MV-4-11 (cell line): ENCODE results near the gene UQCRC1.

ENCODE experiments used
- DNase-seq: peaks from one replicate; lab custom pipeline; 2025; lab: John Stamatoyannopoulos, UW

The UQCRC1 gene

DNA sequence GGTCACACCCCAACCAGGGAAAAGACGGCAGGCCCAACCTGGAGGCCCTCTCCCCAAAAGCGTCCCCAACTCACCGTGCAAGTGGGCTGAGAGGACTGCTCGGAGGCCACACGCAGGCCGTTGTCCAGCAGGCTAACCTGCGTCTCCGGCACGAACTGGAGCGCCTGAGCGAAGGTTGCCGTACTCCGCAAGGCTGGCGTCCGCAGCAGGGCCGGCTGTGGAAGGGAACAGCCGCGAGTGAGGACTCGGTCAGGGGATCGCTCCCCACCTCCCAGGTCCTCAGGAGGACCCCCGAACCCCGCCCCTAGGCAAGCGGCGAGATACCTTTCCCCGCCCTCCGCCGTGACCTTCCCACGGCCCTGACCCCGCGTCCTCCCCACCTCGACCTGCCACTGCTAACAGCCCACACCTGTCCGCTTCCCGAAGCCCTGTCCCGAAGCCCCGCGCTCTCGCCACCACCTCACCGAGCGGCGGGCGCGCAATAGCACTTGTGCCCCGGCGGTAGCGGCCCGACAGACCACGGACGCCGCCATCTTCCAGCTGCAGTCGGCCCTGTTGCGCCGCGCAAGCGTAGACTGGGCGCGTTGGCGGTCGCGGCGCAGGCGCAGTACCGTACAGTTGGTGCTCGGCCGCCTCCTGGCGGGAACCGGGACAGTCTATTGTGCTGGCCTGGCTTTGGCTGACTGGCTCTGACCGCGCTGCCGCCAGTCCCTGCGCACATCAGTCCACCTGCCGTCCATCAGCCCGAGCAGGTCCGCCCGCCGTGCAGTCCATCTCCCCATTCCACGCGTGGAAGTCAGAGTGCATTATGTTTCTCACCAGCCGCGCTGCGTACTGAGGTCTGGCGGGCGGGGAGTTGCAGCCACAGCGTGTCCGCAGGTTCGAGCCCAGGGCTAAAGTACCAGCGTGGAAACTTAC, at the start of gene UQCRC1:
TSS of gene UQCRC1 (minus strand) at position 559 of the 918 bp plus-strand sequence. CDS start at position 533, 26 bp downstream.
- peak; percentile 87 for DNase-seq

DNA sequence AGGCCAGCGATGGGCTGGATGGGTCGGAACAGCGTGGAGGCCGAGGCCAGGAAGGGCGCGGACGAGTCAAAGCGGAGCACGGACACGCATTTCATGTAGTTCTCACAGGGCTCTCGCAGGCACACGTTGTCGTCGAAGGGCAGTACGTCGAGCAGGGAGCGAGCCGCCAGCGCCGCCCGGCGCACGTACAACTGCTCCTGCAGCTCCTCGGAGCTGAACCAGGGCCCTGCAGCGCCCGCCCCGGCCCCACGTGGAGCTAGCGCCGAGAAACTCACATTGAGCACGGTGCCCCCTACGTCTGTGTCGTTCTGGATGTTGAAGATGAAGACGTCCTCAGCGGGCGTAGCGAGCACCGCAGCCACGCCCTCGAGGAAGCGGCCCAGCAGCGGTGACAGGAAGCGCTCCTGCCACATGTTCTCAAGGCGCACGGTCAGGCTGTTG, 47.4 kb upstream of the UQCRC1 start:
- DNase-seq, result no peak

DNA sequence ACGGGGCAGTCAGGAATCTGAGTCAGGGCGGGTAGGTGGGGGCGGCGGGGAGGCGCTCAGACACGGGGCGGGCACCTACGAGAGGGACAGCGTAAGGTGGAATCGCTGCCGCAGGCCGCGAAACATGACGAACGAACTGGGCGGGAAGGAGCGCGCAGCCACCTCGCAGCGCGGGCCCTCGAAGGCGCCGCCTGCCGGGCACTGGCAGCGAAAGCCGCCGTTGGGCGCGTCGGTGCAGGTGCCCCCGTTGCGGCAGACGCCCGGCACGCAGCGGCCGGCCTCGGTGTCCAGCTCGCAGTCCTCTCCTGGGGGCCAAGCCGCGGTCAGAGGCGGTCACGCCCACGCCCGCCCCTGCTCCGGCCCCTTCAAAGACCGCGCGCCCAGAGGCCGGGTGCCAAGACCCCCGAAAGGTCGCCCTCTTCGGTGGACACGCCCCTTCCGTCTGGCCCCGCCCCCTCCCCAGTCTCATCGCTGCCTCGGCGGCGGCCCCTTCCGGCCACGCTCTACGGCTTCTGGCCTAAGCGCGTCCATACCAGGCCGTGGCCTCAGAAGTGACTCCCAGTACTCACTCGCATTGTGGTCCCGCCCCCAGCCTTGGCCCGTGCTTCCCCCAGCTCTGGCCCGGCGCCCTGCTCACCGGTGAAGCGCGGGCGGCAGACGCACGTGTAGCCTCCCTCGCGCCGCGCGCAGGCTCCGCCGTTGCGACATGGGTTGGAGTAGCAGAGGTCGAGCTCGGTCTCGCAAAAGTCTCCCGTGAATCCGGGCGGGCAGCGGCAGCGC, 46.8 kb upstream of the UQCRC1 start:
- peak; percentile 21 for DNase-seq

DNA sequence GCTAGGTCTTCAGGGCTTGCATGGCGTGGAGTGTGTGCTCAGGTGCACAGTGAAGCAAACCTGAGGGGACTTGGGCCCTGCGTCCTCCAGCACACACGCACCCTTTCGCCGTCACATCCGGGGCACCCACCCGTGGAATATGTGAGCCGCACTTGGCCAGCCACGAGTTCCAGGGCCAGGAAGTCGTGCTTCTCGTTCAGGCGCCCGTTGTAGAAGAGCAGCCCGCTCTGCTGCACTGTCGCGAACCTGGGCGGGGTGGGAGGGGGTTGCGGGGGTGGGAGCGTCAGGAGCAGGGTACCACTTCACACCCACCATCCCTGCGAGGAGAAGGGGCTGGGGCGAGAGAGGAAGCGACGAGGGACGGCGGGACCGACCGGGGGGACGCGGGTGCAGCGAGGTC, 46.2 kb upstream of the UQCRC1 start:
- no peak for DNase-seq

DNA sequence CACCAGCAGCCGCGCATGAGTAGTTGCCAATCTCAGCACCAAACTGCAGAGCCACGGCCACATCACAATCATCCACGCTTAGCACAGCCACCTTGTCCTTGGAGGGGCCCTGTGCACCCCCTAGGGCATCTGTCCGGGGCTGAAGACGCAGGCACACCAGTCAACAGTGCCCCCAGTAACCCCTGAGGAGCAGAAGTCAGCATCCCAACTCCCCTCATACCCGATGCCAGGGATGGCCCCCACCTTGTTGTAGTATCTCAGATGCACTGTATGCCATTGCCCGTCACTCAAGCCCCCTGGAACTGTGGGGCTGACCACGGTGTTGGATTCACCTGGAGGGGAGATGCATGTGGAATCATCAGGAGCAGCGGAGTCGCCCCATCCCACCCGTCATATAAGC, 45.6 kb upstream of the UQCRC1 start:
- no peak for DNase-seq

DNA sequence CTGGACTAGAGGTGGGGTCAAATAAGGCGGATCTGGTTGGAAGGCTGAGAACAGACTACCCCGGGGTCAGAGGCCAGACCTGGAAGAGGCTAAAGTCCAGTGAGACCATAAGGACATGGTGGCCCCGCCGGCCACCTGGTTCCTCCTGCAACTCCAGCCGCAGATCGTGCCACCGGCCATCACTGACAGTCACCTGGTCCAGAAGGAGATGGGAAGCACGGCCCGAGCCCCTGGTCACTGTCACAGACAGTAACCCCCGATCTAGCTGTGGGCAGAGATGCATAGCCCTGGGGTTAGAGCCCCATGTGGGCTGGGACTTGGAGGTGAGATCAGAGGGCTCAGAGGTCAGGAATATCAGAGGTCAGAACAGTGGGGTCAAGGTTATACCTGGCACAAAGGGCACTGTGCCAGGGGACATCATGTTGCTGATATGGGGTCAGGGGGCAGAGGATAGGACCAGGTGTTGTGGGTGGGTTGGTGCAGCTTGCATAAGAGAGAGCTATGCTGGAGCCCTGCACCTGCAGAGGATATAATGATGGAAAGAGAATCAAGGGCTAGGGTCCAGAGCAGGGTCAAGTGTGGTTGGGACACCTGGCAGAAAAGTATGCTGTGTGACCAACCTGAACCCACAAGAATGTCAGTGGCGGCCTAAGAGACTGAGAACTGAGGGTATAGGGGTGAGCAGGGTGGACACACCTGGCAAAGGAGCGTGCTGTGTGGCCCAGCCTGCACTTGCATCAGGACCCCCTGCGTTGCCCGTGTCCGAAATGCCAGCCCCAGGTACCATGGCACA, 43.7 kb upstream of the UQCRC1 start:
- no peak for DNase-seq

DNA sequence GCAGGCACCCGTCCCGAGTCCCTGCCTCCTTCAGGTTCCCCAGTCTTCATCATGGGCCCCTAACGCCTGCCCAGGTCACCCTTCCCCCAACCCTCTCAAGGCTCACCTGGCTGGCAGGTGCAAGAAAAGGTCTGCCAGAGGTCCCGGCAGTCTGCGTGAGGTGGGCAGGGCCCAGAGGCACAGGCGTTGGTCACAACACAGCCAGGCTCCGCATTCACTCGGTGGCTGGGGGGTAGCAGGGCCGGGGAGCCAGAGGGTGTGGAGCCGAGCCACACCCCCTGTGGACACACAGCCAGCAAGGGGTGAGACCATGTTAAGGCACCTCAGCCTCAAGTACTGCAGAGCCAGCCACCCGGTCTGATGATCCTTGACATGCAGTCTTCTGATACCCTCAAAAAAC, 42.3 kb upstream of the UQCRC1 start:
- no peak for DNase-seq

DNA sequence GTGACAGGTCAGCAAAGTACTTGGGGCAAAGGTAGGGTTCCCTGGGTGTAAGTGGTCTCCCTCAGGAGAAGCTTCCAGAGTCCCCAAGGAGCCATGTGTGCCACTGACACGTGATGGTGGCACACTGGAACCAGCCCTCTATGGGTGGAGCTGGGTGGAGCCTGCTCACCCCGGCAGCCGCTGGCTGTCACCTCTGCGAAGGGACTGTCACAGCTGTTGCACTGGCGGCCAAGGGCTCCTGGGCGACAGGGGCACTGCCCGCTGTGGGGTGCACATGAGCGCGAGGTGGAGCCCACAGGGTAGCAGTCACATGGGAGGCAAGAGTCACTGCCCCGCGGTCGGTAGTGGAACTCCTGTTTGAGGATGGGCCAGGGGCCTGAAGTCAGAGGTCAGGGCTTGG, 41.3 kb upstream of the UQCRC1 start:
- DNase-seq, result no peak

DNA sequence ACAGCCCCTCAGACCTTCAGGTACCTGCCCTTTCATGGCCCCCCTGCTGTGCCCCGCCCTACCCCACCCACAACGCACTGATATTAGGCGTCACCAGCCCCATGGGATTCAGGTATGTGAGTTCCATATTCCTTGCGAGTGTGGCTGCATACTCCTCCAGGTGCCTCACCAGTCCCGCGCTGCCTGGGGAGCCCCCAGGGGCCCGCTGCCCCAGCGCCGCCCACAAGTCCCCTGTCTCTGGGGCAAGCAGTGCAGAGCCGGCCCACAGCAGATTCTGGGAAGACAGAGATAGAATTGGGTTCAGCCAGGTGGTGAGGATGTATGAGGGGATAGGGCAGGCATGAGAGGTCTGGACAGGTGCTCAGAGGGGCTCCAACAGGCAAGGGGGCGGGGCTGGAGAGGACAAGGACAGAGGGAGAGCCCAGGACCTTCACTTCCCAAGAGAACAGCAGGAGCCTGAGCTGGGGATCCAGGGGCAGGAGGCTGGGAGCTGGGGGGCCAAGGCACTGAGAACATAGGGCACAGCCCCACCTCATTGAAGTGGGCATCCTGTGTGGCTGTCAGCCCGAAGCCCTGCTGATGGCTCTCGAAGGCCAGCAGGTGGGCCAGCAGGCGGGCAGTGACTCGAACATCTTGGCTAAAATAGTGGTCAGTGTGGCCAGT, 38.9 kb upstream of the UQCRC1 start:
- no peak for DNase-seq

DNA sequence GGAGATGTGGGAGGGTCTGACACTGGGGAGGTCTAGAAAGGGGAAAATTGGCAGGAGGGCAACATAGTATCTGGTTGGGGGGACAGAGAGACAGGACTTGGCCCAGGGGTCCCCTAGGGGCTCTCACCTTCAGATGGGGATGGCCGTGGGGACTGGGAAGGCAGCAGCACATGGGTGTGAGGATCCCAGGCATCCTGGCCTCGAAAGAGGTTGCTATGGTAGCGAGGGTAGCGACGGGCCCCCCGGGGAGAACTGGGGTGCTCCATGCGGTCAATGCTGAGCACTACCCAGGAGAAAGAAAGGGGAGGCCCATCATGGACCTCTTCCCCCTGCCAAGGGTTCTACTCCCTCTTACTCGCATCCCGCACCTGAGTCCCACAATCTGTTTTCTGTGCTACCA, 38.3 kb upstream of the UQCRC1 start:
- DNase-seq, result no peak

DNA sequence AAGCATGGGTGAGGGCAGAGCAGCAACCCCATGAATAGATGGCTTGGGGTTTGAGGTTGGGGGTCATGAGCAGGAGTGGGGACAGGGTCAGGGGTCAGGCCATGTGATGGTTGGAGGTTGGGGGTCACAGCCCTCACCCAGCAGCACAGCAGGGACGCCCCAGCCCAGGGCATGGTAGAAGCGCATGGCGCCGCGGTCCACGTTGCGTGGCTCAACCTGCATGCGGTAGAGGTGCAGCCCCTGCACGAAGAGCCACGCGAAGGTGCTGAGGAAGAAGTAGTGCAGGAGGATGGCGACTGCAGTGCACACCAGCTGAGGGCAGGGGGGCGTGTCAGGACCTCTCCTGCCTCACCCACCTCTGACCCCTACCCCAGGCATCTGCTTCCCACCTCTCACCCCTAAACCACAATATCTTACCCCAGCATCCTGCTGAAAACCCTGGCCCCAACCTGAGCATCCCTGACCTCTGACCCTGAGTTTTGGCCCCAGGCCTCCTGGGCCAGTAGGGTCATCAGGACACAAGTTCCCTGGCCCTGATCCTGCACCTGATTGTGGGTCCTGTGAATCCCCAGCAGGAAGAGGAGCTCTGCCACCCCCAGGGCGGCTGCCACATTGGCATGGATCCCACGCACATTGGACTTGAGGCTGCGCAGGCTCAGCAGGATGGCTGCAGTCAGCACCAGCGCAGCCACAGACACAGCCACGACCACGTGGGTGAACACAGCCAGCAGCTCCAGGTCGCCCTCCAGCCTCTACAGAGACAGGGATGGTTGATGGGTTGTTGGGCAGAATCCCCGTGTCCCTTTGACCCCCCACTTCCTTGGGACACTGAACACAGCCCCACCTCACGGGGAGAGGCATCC, 35.7 kb upstream of the UQCRC1 start:
- no peak for DNase-seq

DNA sequence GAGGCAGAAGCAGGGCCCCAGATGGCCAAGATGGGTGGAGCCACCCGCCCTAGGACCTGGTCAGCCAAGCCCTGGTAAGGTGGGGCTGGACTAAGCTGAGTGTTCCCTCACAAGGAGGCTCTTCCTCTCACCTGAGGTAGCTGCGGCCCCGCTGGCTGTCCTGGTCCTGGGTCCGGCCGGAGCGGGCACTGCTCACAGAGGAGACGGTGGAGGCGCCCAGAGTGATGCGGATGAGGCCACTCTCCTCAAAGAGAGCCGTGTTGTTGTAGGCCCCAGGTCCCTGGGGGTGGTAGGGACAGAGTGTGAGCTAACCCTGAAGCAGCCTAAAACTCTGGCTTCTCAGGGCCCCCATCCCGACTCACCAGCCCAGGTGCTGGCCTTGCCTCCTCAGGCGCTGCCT, 33.2 kb upstream of the UQCRC1 start:
- DNase-seq, result no peak

DNA sequence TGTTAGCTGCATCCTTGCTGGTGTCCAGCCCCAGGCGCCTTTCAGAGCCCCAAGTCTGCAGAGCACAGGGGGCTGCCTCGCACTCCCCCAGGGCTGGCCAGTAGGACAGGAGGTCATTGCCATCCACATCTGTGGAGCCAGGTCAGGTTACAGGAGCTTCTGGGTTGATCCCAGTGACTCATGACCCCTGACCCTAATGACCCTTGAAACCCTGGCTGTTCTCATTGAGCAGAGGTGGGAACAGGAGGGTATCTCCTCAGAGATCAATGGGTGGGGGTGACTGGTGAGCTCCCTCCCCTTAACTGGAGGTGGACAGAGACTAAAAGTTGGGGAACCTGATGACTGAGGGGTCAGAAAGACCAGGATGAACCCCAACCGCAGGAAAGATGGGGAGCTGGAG, 31.9 kb upstream of the UQCRC1 start:
- no peak for DNase-seq

DNA sequence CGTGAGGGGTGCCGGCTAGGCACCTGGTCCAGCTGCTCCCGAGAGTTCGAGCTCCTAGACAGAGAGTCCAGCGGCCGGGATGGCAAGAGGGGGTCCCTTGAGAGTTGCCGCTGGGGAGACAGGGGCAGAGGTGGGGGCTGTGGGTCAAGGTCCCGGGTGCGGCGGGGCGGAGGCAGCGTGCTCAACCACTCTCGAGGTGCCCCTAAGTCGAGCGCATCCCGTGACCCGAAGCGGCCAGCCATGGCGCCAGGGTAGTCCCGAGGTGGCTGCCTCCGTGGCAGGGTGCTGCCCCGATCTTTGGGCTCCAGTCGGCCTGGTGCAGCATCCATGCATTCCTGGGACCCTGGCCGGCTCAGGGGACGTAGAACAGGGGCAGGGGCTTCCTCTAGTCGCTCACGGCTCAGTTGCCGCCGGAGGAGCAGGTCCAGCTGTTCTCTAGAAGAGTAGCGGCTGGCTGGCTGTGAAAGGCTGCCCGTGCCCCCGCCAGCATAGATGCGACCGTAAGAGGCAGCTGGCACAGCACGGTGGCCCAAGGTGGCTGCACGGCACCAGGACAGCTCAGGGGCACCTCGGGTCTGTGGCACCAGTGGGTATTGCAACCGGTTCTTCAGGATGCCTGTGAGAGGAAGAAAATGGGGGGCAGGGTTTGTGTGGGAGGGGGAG, 30.6 kb upstream of the UQCRC1 start:
- no peak for DNase-seq

DNA sequence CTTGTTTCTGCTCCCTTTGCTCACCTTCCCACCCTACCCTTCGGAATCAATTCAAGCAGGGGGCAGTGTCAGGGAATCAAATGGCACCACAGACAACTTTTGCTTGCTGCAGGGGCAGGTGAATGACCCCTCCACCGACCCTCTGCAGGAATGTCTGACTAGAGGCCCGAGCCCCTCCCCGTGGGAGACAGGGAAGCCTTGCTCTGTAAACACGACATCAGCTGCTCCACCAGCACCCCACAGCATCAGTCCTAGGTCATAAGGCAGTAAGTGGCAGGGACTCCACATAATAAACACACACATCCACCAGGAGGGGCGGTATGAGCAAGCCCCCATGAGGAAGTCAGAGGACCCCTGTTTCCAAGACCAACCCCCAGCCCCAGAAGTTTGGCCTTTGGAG, 27.9 kb upstream of the UQCRC1 start:
- no peak for DNase-seq

DNA sequence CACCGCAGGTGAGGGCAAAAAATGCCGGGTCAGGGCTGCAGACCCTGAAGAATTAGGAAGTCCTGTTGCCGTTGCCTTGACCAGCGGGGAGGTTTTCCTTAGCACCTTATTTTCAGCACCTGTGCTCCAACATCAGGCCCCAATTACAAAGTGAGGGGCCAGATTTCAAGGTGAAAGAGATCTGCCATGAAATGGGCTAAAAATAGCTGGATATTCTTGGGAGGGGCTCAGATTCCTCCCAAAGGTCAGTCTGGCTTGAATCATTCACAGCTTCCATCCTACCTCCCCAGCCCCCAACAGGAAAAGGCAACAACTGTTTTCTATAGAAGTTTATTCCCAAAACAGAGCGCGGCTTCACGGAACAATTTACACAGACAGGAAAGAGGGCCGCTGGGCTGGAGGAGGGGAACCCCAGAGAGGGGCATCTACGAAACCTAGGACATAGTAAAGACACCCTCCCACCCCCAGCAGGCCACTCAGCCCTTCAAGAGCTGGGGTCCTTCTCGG, 26.8 kb upstream of the UQCRC1 start:
- DNase-seq, result no peak

DNA sequence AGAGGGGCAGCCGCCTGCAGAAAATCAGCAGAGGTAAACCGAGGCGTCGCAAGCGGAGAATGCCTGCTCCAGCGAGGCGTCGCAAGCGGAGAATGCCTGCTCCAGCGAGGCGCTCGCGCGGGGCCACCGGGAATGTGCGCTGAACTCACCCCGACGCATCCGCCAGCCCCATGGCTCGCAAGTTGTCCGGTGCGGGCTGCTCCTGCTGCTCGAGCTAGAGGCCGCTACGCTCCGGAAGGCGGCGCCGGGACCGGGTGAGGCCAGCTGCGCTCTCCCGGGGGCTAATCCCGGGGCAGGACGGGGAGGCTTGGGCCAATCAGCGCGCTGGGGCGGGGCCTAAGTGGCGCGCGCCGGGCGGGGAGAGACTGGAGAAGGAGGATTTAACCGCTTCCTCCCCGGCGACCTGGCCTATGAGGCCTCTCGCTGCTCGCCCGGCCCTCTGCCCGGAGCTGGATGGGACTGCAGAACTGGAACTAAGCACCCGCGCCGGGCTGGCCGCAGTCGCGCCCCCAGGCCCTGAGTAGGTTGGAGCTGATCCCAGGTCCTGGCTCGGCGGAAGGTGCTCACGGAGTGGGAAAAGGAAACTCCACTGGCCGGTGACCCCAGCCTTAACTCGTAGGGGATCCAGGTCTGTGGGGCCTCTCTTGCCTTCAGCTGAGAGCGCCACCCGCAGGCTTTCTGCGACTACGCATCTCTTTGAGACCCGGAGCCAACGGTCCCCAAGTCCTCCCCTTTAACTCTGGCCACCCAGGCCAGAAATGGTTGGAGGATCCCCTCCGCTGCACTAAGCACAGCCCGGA, 26.0 kb upstream of the UQCRC1 start, which contains the start of gene SLC26A6:
TSS of gene SLC26A6 (minus strand) at position 240 of the 800 bp plus-strand sequence. CDS start at position 172, 68 bp downstream.
- DNase-seq, result peak; percentile 93

DNA sequence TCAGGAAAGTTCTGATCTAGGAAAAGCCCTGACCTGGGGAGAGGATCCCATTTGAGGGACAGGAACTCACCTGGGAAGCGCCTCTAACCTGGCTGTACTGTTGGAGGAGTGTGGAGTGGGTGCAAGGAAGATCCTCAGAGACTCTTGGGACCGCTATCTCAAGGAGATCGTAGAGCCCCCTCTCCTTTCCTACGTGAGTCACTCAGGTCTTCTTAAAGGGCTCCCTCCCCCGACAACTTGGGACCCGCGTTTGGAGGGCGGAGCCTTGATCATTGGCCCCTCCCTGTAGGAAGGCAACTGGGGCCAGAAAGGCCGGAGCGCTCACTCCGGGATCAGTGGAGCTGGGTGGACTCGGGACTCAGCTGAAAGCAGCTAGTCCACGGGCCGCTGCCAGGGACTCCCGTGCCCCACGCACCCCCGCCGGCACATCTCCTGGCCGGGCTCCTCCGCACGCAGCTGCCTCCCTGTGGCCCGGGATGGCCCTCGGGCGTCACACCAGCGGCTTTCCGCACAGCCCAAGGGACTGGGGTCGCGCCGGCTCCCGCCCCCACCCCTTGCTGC, 25.3 kb upstream of the UQCRC1 start:
- DNase-seq, result peak; percentile 37

DNA sequence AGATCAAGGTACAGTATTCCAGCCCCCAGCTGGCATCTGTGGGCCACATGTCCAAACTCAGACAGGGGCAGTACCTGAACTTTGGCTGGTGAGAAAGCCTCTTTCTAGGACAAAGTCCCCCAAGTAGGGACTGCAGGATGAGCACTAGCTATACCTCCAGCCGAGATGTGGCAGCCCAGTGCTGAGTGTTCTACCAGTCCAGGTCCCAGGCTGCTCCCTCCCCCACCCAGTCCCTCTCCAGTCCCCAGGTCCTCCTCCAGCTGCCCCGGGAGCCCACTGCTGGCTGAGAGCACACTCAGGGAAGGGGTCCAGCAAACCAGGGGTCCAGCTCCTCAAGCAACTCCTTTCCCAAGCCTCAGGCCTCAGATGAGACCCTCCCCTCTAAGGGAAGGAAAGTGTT, 24.3 kb upstream of the UQCRC1 start:
- DNase-seq, result no peak
